Vagina (tissue), 2 donors: ENCODE results near the gene FHIP2A.

Experiments used
- POLR2A ChIP-seq, 2 donors: fragments of 450-650 bp; IDR thresholded peaks; one replicate each; pipeline ENCODE4 v1.6.1; 2017; ENCODE audit warnings: antibody characterized with exemption in 2 of 2, mild to moderate bottlenecking in 2 of 2, moderate library complexity in 2 of 2
- POLR2AphosphoS5 ChIP-seq, 2 donors: sonication (generic); formaldehyde crosslinking; IDR thresholded peaks; one replicate each; pipeline ENCODE4 v1.9.0; 2017; ENCODE audit warnings: antibody characterized with exemption in 2 of 2, mild to moderate bottlenecking in 2 of 2, low read depth in 1 of 2; ENCODE audit not compliant: insufficient read depth in 1 of 2
- TF ChIP-seq, protein P1 (sequence below), 3 experiments: fragments of 450-650 bp in 2 of 3; fragments of 200-600 bp in 1 of 3; sonication (generic) in 1 of 3; IDR thresholded peaks; one replicate each; pipeline ENCODE4 v1.5.1; 2017 to 2019; ENCODE audit warnings: antibody characterized with exemption in 3 of 3, mild to moderate bottlenecking in 2 of 3, moderate library complexity in 2 of 3

DNA sequence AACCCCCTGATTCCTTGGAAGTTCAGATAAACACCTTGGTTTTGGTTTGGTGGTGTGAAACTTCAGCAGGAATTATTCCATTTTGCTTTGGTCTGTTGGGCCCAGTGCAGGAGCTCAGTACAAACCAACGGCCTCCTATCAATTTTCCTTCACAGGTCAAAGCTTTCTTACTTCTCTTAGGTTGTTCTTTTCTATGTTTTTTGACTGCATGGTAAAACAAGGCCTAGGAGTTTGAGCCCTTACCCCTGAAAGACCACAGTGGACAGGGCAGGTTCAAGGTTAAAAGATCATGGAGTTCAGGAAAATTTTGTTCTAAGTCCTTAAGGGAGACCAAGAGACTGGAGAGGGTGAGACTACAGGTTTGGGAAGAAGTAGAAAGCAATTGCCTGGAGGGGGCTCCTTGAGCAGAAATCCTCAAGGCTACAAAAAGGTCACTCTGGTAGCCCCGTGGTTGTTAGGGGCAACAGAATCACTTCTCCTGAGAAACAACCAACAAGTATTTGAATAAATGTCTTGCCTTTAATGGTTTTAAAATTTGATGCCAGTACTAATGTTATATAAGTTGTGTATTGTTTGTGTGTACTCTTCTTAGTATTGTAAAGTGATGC is 40.9 kb upstream of the FHIP2A start:
- TF ChIP-seq, protein P1, sequence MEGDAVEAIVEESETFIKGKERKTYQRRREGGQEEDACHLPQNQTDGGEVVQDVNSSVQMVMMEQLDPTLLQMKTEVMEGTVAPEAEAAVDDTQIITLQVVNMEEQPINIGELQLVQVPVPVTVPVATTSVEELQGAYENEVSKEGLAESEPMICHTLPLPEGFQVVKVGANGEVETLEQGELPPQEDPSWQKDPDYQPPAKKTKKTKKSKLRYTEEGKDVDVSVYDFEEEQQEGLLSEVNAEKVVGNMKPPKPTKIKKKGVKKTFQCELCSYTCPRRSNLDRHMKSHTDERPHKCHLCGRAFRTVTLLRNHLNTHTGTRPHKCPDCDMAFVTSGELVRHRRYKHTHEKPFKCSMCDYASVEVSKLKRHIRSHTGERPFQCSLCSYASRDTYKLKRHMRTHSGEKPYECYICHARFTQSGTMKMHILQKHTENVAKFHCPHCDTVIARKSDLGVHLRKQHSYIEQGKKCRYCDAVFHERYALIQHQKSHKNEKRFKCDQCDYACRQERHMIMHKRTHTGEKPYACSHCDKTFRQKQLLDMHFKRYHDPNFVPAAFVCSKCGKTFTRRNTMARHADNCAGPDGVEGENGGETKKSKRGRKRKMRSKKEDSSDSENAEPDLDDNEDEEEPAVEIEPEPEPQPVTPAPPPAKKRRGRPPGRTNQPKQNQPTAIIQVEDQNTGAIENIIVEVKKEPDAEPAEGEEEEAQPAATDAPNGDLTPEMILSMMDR (IDR thresholded peaks at IDR 0.05) = no peak
- TF ChIP-seq POLR2AphosphoS5 (IDR thresholded peaks at IDR 0.05; ENCODE audit: insufficient read depth in 1 of 2, low read depth in 1 of 2) (no peak), POLR2A (IDR thresholded peaks at IDR 0.05) (no peak)
